OCI-LY3 (cell line): ENCODE measurements around the gene GAS2.

Source experiments
- H2AFZ ChIP-seq: fragments of 200-600, 300-600 bp; shearing (Covaris generic); 2 replicates; pipeline ENCODE4 v1.6.0; 2014; ENCODE audit warnings: antibody characterized with exemption, low read depth, low read length
- H3K27ac ChIP-seq: fragments of 200-600, 300-600 bp; sonication (generic); 2 replicates; pipeline ENCODE4 v1.5.1; 2014; ENCODE audit warnings: mild to moderate bottlenecking, low read length, moderate library complexity, mixed read lengths
- H3K27me3 ChIP-seq: fragments of 200-600, 300-600 bp; sonication (generic); 2 replicates; pipeline ENCODE4 v1.6.1; 2014; ENCODE audit warnings: low read depth, low read length, mixed read lengths
- H3K36me3 ChIP-seq: fragments of 200-600, 300-600 bp; sonication (generic); replicated peaks from 2 replicates; pipeline ENCODE3; 2014; ENCODE audit warnings: low read depth, low read length, mixed read lengths
- H3K4me1 ChIP-seq: fragments of 300-600, 200-600 bp; sonication (generic); 2 replicates; pipeline ENCODE4 v1.6.1; 2014; ENCODE audit warnings: low read length, mixed read lengths
- H3K4me2 ChIP-seq: fragments of 200-600, 300-600 bp; sonication (generic); 2 replicates; pipeline ENCODE4 v1.6.1; 2014; ENCODE audit warnings: low read length, mixed read lengths
- H3K4me3 ChIP-seq: fragments of 300-600, 200-600 bp; sonication (generic); 2 replicates; pipeline ENCODE4 v1.5.1; 2014; ENCODE audit warnings: antibody characterized with exemption, mild to moderate bottlenecking, low read length, moderate library complexity
- H3K79me2 ChIP-seq: fragments of 300-600, 200-600 bp; shearing (Covaris generic); 2 replicates; pipeline ENCODE4 v1.6.1; 2014; ENCODE audit warnings: mild to moderate bottlenecking, low read length, mixed read lengths
- H3K9ac ChIP-seq: fragments of 300-600, 200-600 bp; shearing (Covaris generic); 2 replicates; pipeline ENCODE4 v1.6.0; 2014; ENCODE audit warnings: mild to moderate bottlenecking, low read length, moderate library complexity
- H3K9me3 ChIP-seq: fragments of 200-600, 300-600 bp; shearing (Covaris generic); 2 replicates; pipeline ENCODE4 v1.6.1; 2014; ENCODE audit warnings: low read length, mixed read lengths; ENCODE audit not compliant: insufficient read depth
- H4K20me1 ChIP-seq: fragments of 200-600, 300-600 bp; sonication (generic); 2 replicates; pipeline ENCODE4 v1.6.1; 2016; ENCODE audit warnings: low read length, mixed read lengths; ENCODE audit not compliant: insufficient read depth
- CTCF ChIP-seq: fragments of 200-600, 300-600 bp; sonication (generic); IDR thresholded peaks from 2 replicates; pipeline ENCODE4 v1.5.1; 2014; ENCODE audit warnings: antibody characterized with exemption, low read length, low read depth
- EZH2phosphoT487 ChIP-seq: fragments of 200-600 bp; shearing (Covaris generic); IDR thresholded peaks from 2 replicates; pipeline ENCODE4 v1.6.1; 2018; ENCODE audit warnings: antibody characterized with exemption, mixed run types, low read depth

The GAS2 gene

GRCh38 chr11:22787055-22787454, 120.6 kb downstream of the GAS2 start:
- Histone ChIP-seq H3K4me1 (peaks cover 14% of the 10 kb centered on the region), H3K27ac (no peak overlapping the region), H3K27me3 (no peaks in the 10 kb centered on the region), H3K9ac (no peak overlapping the region), H4K20me1 (no peaks in the 10 kb centered on the region), H3K79me2 (no peaks in the 10 kb centered on the region), H3K9me3 (no peaks in the 10 kb centered on the region), H3K4me2 (peak overlapping the region; percentile 40), H2AFZ (no peak overlapping the region), H3K36me3 (no peaks in the 10 kb centered on the region), H3K4me3 (0 out of 2 replicates have a peak overlapping the region, but pooled peaks have one; percentile 15)
- no peak for TF ChIP-seq EZH2phosphoT487
- no peak for TF ChIP-seq CTCF

GRCh38 chr11:22787551-22788162, 121.2 kb downstream of the GAS2 start:
- Histone ChIP-seq H3K9me3 (no peaks in the 10 kb centered on the region), H3K4me2 (peak overlapping the region; percentile 40), H3K27me3 (no peaks in the 10 kb centered on the region), H3K9ac (no peak overlapping the region), H2AFZ (no peak overlapping the region), H3K79me2 (no peaks in the 10 kb centered on the region), H3K4me3 (0 out of 2 replicates have a peak overlapping the region, but pooled peaks have one; percentile 15), H3K36me3 (no peaks in the 10 kb centered on the region), H4K20me1 (no peaks in the 10 kb centered on the region), H3K4me1 (peaks cover 14% of the 10 kb centered on the region), H3K27ac (no peak overlapping the region)
- TF ChIP-seq CTCF (peak; percentile 85), EZH2phosphoT487 (no peak)

- Histone ChIP-seq H3K27ac (no peak overlapping the region), H3K9me3 (no peaks in the 10 kb centered on the region), H3K4me2 (no peak overlapping the region), H2AFZ (no peak overlapping the region), H4K20me1 (no peaks in the 10 kb centered on the region), H3K36me3 (no peaks in the 10 kb centered on the region), H3K27me3 (no peaks in the 10 kb centered on the region), H3K79me2 (no peaks in the 10 kb centered on the region), H3K4me3 (no peak overlapping the region), H3K4me1 (no peaks in the 10 kb centered on the region), H3K9ac (no peak overlapping the region)
- TF ChIP-seq CTCF: no peak
- TF ChIP-seq EZH2phosphoT487: no peak
Measured at GRCh38 chr11:22792497-22792896, 126.1 kb downstream of the GAS2 start.

GRCh38 chr11:22795914-22796313, 129.5 kb downstream of the GAS2 start:
- no peak overlapping the region for H3K4me3 ChIP-seq
- H2AFZ ChIP-seq: no peak overlapping the region
- no peaks in the 10 kb centered on the region for H3K9me3 ChIP-seq
- H3K27ac ChIP-seq: no peak overlapping the region
- no peaks in the 10 kb centered on the region for H4K20me1 ChIP-seq
- no peaks in the 10 kb centered on the region for H3K4me1 ChIP-seq
- TF ChIP-seq EZH2phosphoT487 (no peak), CTCF (no peak)
- H3K36me3 ChIP-seq: no peaks in the 10 kb centered on the region
- H3K9ac ChIP-seq: no peak overlapping the region
- no peaks in the 10 kb centered on the region for H3K27me3 ChIP-seq
- H3K79me2 ChIP-seq: no peaks in the 10 kb centered on the region
- no peak overlapping the region for H3K4me2 ChIP-seq
